Lung (tissue), 12 donors: ENCODE measurements around the gene PDPK1. TPM values are rescaled to one million over a fixed set of nuclear protein-coding genes. Genes with fewer than 3 reads are reported as not detected.
A peak's percentile ranks its signal among the peaks of the same experiment; 100 is the strongest.

Experiments
- ATAC-seq: fragments of 200-7000 bp; cut with Tn5 transposase; one replicate; pipeline ENCODE4 v1.9.1; 2020; ENCODE audit warnings: moderate number of reproducible peaks; ENCODE audit not compliant: insufficient read depth, low FRiP score
- DNase-seq, 3 donors: peaks; one replicate each; pipeline ENCODE4 v3.0.0-alpha.2; 2013 to 2017
- H3K27ac ChIP-seq, 2 donors: one replicate each; pipeline ENCODE4 v1.5.1; 2013; ENCODE audit warnings: mild to moderate bottlenecking in 2 of 2, moderate library complexity in 2 of 2, control low read depth in 1 of 2, inconsistent platforms in 1 of 2, low read depth in 1 of 2, low read length in 1 of 2
- H3K27me3 ChIP-seq, 3 donors: one replicate each; pipeline ENCODE4 v1.5.1; 2013; ENCODE audit warnings: low read length in 2 of 3; ENCODE audit not compliant: control insufficient read depth in 3 of 3, insufficient read depth in 3 of 3
- H3K36me3 ChIP-seq, 4 donors: one replicate each; pipeline ENCODE4 v1.5.1; 2013; ENCODE audit warnings: low read length in 4 of 4, mild to moderate bottlenecking in 1 of 4, moderate library complexity in 1 of 4; ENCODE audit not compliant: control insufficient read depth in 4 of 4, insufficient read depth in 4 of 4
- H3K4me1 ChIP-seq, 5 donors: one replicate each; pipeline ENCODE4 v1.5.1; 2013; ENCODE audit warnings: low read length in 5 of 5, mild to moderate bottlenecking in 2 of 5, moderate library complexity in 1 of 5; ENCODE audit not compliant: control insufficient read depth in 5 of 5, insufficient read depth in 5 of 5
- H3K4me3 ChIP-seq: one replicate; pipeline ENCODE4 v1.5.1; 2013; ENCODE audit warnings: mild to moderate bottlenecking, control low read depth, moderate library complexity
- H3K9ac ChIP-seq, 2 donors: one replicate each; pipeline ENCODE4 v1.5.1; 2013; ENCODE audit warnings: low read length in 2 of 2, control low read depth in 1 of 2; ENCODE audit not compliant: insufficient read depth in 1 of 2
- H3K9me3 ChIP-seq, 4 donors: one replicate each; pipeline ENCODE4 v1.5.1; 2013; ENCODE audit warnings: low read length in 3 of 4, mild to moderate bottlenecking in 1 of 4, moderate library complexity in 1 of 4; ENCODE audit not compliant: control insufficient read depth in 4 of 4, insufficient read depth in 3 of 4
- WGBS, 2 donors: extraction: QIAGEN DNeasy Blood & Tissue Kit; methylation state at CpG; one replicate each; pipeline ENCODE4 v1.1.7; 2013; 5-methylcytosine and 5-hydroxymethylcytosine counted together
- polyA plus RNA-seq, 2 donors: library from polyadenylated mRNA; stranded (reverse); fragments of 200-250 nt; gene quantifications; one replicate each; pipeline ENCODE4 v1.2.1, GENCODE V29; 2013
- total RNA-seq, 2 donors: library from RNA; depleted of rRNA in 1 of 2; stranded (reverse); fragments of >200 nt in 1 of 2; gene quantifications; one replicate each; pipeline ENCODE4 v1.2.1, GENCODE V29; 2014 to 2021
- TF ChIP-seq, protein P1 (sequence below): IDR thresholded peaks from 2 replicates; pipeline ENCODE4 v1.5.1; 2012; ENCODE audit warnings: mild to moderate bottlenecking; ENCODE audit errors: control extremely low read depth, extremely low read depth
- donor health status: control.
- donor health status: control.
- donor health status: Bipolar disorder and iron deficiency.
- donor health status: healthy.
- donor health status: DM: yes; HTN: yes; CAD: no.

Gene PDPK1
- total and polyA plus RNA-seq, 4 donors: 16.7 to 79.0 (median 33.8) TPM

GRCh38 chr16:2505695-2506094, 32.1 kb upstream of the PDPK1 start:
- Histone ChIP-seq H3K9ac (no peak overlapping the region), H3K27me3 (no peaks in the 10 kb centered on the region), H3K9me3 (no peaks in the 10 kb centered on the region), H3K4me3 (no peak overlapping the region), H3K4me1 (peaks cover 0 to 24% (median 0%) of the 10 kb centered on the region in 5 donors), H3K27ac (no peak overlapping the region), H3K36me3 (peaks cover 0 to 9% (median 3%) of the 10 kb centered on the region in 4 donors)
- ATAC-seq (no peak), DNase-seq (no peak)
- TF ChIP-seq, protein P1, sequence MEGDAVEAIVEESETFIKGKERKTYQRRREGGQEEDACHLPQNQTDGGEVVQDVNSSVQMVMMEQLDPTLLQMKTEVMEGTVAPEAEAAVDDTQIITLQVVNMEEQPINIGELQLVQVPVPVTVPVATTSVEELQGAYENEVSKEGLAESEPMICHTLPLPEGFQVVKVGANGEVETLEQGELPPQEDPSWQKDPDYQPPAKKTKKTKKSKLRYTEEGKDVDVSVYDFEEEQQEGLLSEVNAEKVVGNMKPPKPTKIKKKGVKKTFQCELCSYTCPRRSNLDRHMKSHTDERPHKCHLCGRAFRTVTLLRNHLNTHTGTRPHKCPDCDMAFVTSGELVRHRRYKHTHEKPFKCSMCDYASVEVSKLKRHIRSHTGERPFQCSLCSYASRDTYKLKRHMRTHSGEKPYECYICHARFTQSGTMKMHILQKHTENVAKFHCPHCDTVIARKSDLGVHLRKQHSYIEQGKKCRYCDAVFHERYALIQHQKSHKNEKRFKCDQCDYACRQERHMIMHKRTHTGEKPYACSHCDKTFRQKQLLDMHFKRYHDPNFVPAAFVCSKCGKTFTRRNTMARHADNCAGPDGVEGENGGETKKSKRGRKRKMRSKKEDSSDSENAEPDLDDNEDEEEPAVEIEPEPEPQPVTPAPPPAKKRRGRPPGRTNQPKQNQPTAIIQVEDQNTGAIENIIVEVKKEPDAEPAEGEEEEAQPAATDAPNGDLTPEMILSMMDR: no peak
- 92 to 93% methylated on average over 14 of the region's 14 CpGs for WGBS, 2 donors

GRCh38 chr16:2507052-2507659, 30.7 kb upstream of the PDPK1 start:
- Histone ChIP-seq H3K9ac (no peak overlapping the region), H3K9me3 (no peaks in the 10 kb centered on the region), H3K4me1 (peaks cover 0 to 14% (median 0%) of the 10 kb centered on the region in 5 donors), H3K36me3 (peaks cover 0 to 5% (median under 1%) of the 10 kb centered on the region in 4 donors), H3K27ac (peak overlapping the region in 1 of 2 donors; percentile 48), H3K4me3 (no peak overlapping the region), H3K27me3 (no peaks in the 10 kb centered on the region)
- TF ChIP-seq, protein P1: no peak
- DNase-seq (no peak), ATAC-seq (no peak)
- whole genome bisulfite sequencing, 2 donors: 37 to 71% methylated on average over 13 to 14 of the region's 14 CpGs

DNA sequence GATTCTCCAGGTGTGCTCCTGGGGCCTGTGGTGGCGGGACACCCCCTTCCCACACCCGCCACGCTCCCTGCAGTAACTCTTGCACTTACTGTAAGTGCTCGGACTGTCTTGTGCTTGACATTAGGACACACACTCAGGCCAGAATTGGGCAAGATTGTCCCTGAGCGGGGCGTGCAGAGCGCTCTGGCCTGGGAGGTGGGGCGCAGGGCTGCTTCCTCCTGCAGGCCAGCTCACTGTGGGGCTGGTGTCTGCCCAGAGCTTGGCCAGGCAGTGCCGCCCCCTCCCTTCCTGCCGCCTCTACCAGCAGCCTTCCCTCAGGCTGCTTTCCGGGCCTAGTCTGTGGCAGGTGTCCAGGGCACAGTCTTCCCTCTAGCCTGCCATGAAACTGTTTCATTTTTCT, 30.2 kb upstream of the PDPK1 start:
- no peaks in the 10 kb centered on the region for H3K36me3 ChIP-seq
- H3K27me3 ChIP-seq: no peaks in the 10 kb centered on the region
- TF ChIP-seq, protein P1: no peak
- WGBS, 2 donors: 35 to 72% methylated on average over 11 of the region's 11 CpGs
- H3K9me3 ChIP-seq: no peaks in the 10 kb centered on the region
- DNase-seq: no peak
- no peak overlapping the region for H3K4me3 ChIP-seq
- peaks cover 0 to 9% (median 0%) of the 10 kb centered on the region in 5 donors for H3K4me1 ChIP-seq
- peak; percentile 47 for ATAC-seq
- H3K27ac ChIP-seq: peak overlapping the region in 1 of 2 donors; percentile 48
- no peak overlapping the region for H3K9ac ChIP-seq
